HCT116 (cell line): ENCODE results near the gene ANKRD16.

Source experiments
- CTCF ChIP-seq, 3 experiments: fragments of 200-600 bp in 1 of 3; sonication (generic) in 1 of 3; IDR thresholded peaks in 2 of 3; conservative IDR thresholded peaks in 1 of 3; 2 replicates each; pipeline ENCODE4 v1.5.1; 2012 to 2017; ENCODE audit warnings: low read depth in 2 of 3, low read length in 2 of 3, antibody characterized with exemption in 1 of 3, borderline replicate concordance in 1 of 3, control low read depth in 1 of 3, mild to moderate bottlenecking in 1 of 3, mixed read lengths in 1 of 3, mixed run types in 1 of 3, moderate library complexity in 1 of 3; ENCODE audit not compliant: insufficient read depth in 1 of 3
- ELF1 ChIP-seq: IDR thresholded peaks from 2 replicates; pipeline ENCODE4 v1.6.1; 2012; ENCODE audit warnings: low read depth, borderline replicate concordance
- EZH2 ChIP-seq: fragments of 200-600 bp; sonication (generic); IDR thresholded peaks from 2 replicates; pipeline ENCODE4 v1.6.1; 2017; ENCODE audit warnings: antibody characterized with exemption, mixed run types
- POLR2A ChIP-seq: IDR thresholded peaks from 2 replicates; pipeline ENCODE4 v1.7.0; 2011; ENCODE audit warnings: borderline replicate concordance; ENCODE audit not compliant: insufficient read depth, insufficient read length; ENCODE audit errors: extremely low read depth
- TCF7L2 ChIP-seq: IDR thresholded peaks from 2 replicates; pipeline ENCODE4 v1.7.0; 2011; ENCODE audit warnings: borderline replicate concordance, inconsistent platforms; ENCODE audit not compliant: insufficient read depth, insufficient read length; ENCODE audit errors: extremely low read depth
- ZNF274 ChIP-seq: fragments of 200-500 bp; sonication (Bioruptor generic); IDR thresholded peaks from 2 replicates; pipeline ENCODE4 v1.6.1; 2014; ENCODE audit warnings: mild to moderate bottlenecking, low read depth, low read length, inconsistent platforms

- TF ChIP-seq POLR2A = no peak
- TF ChIP-seq CTCF (IDR thresholded peaks at IDR 0.05 in 2 of 3, conservative IDR thresholded peaks at IDR 0.05 in 1 of 3; ENCODE audit: borderline replicate concordance in 1 of 3, insufficient read depth in 1 of 3, low read depth in 2 of 3, low read length in 2 of 3) = no peak
- TF ChIP-seq ELF1 = no peak
- no peak for TF ChIP-seq EZH2
- no peak for TF ChIP-seq ZNF274
- no peak for TF ChIP-seq TCF7L2
Observed at GRCh38 chr10:5844345-5845055, 45.2 kb downstream of the ANKRD16 start.
